ENCODE data around the gene ANKS1B. TPM values are rescaled to one million over a fixed set of nuclear protein-coding genes. Genes with fewer than 3 reads are reported as not detected.

The ANKS1B gene
- total and polyA plus RNA-seq, 10 of the 15 experiments (the other 5 are each of a cell fraction or from before 2014, with no cell fraction given), result 0.16 to 1.3 (median 0.82) TPM; not detected in 7

GRCh38 chr12:99019798-99020197, 964.9 kb downstream of the ANKS1B start:
- RAD21 ChIA-PET (ENCODE audit: unreplicated experiment), result no interaction called here
- Histone ChIP-seq H3K36me3 (ENCODE audit: control insufficient read depth in 2 of 2, insufficient read depth in 2 of 2, low read length in 1 of 2) (no peaks in the 10 kb centered on the region), H3K27me3 (replicated peaks in 1 of 2; ENCODE audit: control insufficient read depth in 2 of 2, insufficient read depth in 2 of 2, low read length in 1 of 2) (no peaks in the 10 kb centered on the region), H3K27ac (ENCODE audit: control insufficient read depth, insufficient read depth) (no peak overlapping the region), H3K4me2 (ENCODE audit: control insufficient read depth, insufficient read depth) (no peak overlapping the region), H3K9ac (ENCODE audit: control insufficient read depth, insufficient read depth, low read length) (no peak overlapping the region), H2AFZ (ENCODE audit: control insufficient read depth, low read depth, low read length) (no peak overlapping the region), H3K4me1 (ENCODE audit: control insufficient read depth, insufficient read depth, low read length) (no peaks in the 10 kb centered on the region), H3K79me2 (ENCODE audit: control insufficient read depth, insufficient read depth, low read length) (no peaks in the 10 kb centered on the region), H3K4me3 (no peak overlapping the region), H3K9me3 (replicated peaks; ENCODE audit: control insufficient read depth, insufficient read depth, low read length) (no peaks in the 10 kb centered on the region; the same call in 2 of the 3 replicates), H4K20me1 (ENCODE audit: control insufficient read depth, insufficient read depth) (no peaks in the 10 kb centered on the region)
- no peak for TF ChIP-seq YBX1 (IDR thresholded peaks at IDR 0.05)
- TF ChIP-seq SMC3 (IDR thresholded peaks at IDR 0.05; ENCODE audit: borderline replicate concordance, low read length), result no peak
- no peak for TF ChIP-seq ZNF24 (IDR thresholded peaks at IDR 0.05)
- TF ChIP-seq PRDM15 (CRISPR knock-in tag; IDR thresholded peaks at IDR 0.05), result no peak
- TF ChIP-seq ATF3 (IDR thresholded peaks at IDR 0.05; ENCODE audit: borderline replicate concordance, extremely low read depth, low read depth, low read length), result no peak
- no peak for TF ChIP-seq POU2F2 (IDR thresholded peaks at IDR 0.05; ENCODE audit: borderline replicate concordance, low read depth, low read length)
- TF ChIP-seq NFXL1 (IDR thresholded peaks at IDR 0.05; ENCODE audit: borderline replicate concordance), result no peak
- TF ChIP-seq POLR2A (IDR thresholded peaks at IDR 0.05; ENCODE audit: low read depth, low read length), result no peak
- TF ChIP-seq MTA3 (IDR thresholded peaks at IDR 0.05; ENCODE audit: borderline replicate concordance, low read length), result no peak
- TF ChIP-seq MYC (IDR thresholded peaks at IDR 0.05; ENCODE audit: insufficient read depth, insufficient read length, insufficient replicate concordance, low read length, severe bottlenecking), result no peak
- TF ChIP-seq SIN3A (IDR thresholded peaks at IDR 0.05; ENCODE audit: low read depth, low read length), result no peak
- no peak for TF ChIP-seq NR2C1 (IDR thresholded peaks at IDR 0.05)
- TF ChIP-seq PML (IDR thresholded peaks at IDR 0.05; ENCODE audit: low read length), result no peak
- POLR2A ChIA-PET, result no interaction called here
- DNase-seq (ENCODE audit: low read depth, low spot score) (no peak), ATAC-seq (no peak), FAIRE-seq (no peak)
- SMC1A ChIA-PET (ENCODE audit: uncharacterized antibody, unreplicated experiment), result interaction anchor here (1.2 kb wide), 1 partner anchor 19 kb away, joined by 3 read pairs; no protein-coding TSS in a partner anchor
- in situ Hi-C loops (cut with MboI), result no loop called here
- CTCF ChIA-PET, result interaction anchor here (1.2 kb wide), 1 partner anchor 20 kb away, joined by 3 read pairs; no protein-coding TSS in a partner anchor
- intact Hi-C loops (cut with micrococcal nuclease; ENCODE audit: unreplicated experiment), result no loop called here
- BruUV-seq (replicated peaks), result no TSS peak
